Nephron progenitor cell (in vitro differentiated cells): ENCODE measurements around the gene RPL6.
"Not testable (repeated sequence)": the region's sequence is repeated elsewhere in the genome, so short reads cannot be mapped to it uniquely, and the experiment has no call there.

Experiments used
- DNase-seq: peaks from one replicate; pipeline ENCODE4 v3.0.0; 2021
- H3K27ac Mint-ChIP-seq: 2 replicates; pipeline ENCODE4 v1.8.0; 2021; ENCODE audit warnings: mild to moderate bottlenecking, moderate library complexity, mixed read lengths
- H3K27me3 Mint-ChIP-seq: 2 replicates; pipeline ENCODE4 v1.8.0; 2021; ENCODE audit warnings: mild to moderate bottlenecking, low read depth, mixed read lengths; ENCODE audit not compliant: poor library complexity
- H3K36me3 Mint-ChIP-seq: 2 replicates; pipeline ENCODE4 v1.8.0; 2021; ENCODE audit warnings: low read depth, mixed read lengths
- H3K4me1 Mint-ChIP-seq: 2 replicates; pipeline ENCODE4 v1.8.0; 2021; ENCODE audit warnings: mixed read lengths
- H3K4me3 Mint-ChIP-seq: 2 replicates; pipeline ENCODE4 v1.8.0; 2021; ENCODE audit warnings: mild to moderate bottlenecking, moderate library complexity, mixed read lengths
- H3K9me3 Mint-ChIP-seq: 2 replicates; pipeline ENCODE4 v1.8.0; 2021; ENCODE audit warnings: mild to moderate bottlenecking, moderate library complexity, mixed read lengths
- CTCF ChIP-seq: fragments of 200-600 bp; sonication (generic); IDR thresholded peaks from 2 replicates; pipeline ENCODE4 v1.5.0; 2021; ENCODE audit warnings: antibody characterized with exemption

The RPL6 gene

GRCh38 chr12:112401054-112401453, 8.4 kb downstream of the RPL6 start:
- Mint-ChIP-seq H3K4me3 (no peak overlapping the region), H3K27ac (no peak overlapping the region), H3K36me3 (peaks cover 20% of the 10 kb centered on the region), H3K9me3 (peaks cover 7% of the 10 kb centered on the region), H3K4me1 (no peaks in the 10 kb centered on the region), H3K27me3 (peaks cover 3% of the 10 kb centered on the region)
- TF ChIP-seq CTCF, result no peak
- no peak for DNase-seq

- H3K36me3 Mint-ChIP-seq, result no peaks in the 10 kb centered on the region
- no peak for DNase-seq
- no peak for TF ChIP-seq CTCF
Measured at GRCh38 chr12:112393328-112393727, 16.1 kb downstream of the RPL6 start.

GRCh38 chr12:112389922-112390654, 19.3 kb downstream of the RPL6 start:
- not testable (repeated sequence) for H3K36me3 Mint-ChIP-seq, DNase-seq, H3K4me3 Mint-ChIP-seq, H3K27ac Mint-ChIP-seq, H3K27me3 Mint-ChIP-seq
- Mint-ChIP-seq H3K4me1 (peaks cover 14% of the 10 kb centered on the region), H3K9me3 (peaks cover 10% of the 10 kb centered on the region)

More at GRCh38 chr12:112393328-112393727, 16.1 kb downstream of the RPL6 start:
- H3K9me3 Mint-ChIP-seq, result peaks cover 25% of the 10 kb centered on the region
- H3K4me1 Mint-ChIP-seq, result no peaks in the 10 kb centered on the region
- no peak overlapping the region for H3K27ac Mint-ChIP-seq
- H3K4me3 Mint-ChIP-seq, result no peak overlapping the region
- H3K27me3 Mint-ChIP-seq, result peaks cover 15% of the 10 kb centered on the region

DNA sequence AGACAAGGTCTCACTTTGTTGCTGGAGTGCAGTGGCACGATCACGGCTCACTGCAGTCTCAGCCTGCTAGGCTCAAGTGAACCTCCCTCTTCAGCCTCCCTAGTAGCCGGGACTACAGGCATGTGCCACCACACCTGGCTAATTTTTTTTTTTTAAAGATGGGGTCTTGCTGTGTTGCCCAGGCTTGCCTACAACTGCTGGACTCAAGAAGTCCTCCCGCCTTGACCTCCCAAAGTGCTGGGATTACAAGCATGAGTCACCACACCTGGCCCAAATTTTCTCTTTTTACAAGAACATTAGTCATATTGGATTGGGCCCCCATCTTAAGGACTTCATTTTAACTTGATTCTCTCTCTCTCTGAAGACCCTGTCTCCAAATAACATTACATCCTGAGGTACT, 20.2 kb downstream of the RPL6 start:
- TF ChIP-seq CTCF, result no peak
- peaks cover 5% of the 10 kb centered on the region for H3K9me3 Mint-ChIP-seq
- H3K27me3 Mint-ChIP-seq, result peaks cover 9% of the 10 kb centered on the region
- H3K27ac Mint-ChIP-seq, result no peak overlapping the region
- no peaks in the 10 kb centered on the region for H3K36me3 Mint-ChIP-seq
- H3K4me1 Mint-ChIP-seq, result peaks cover 14% of the 10 kb centered on the region
- no peak for DNase-seq
- H3K4me3 Mint-ChIP-seq, result no peak overlapping the region

DNA sequence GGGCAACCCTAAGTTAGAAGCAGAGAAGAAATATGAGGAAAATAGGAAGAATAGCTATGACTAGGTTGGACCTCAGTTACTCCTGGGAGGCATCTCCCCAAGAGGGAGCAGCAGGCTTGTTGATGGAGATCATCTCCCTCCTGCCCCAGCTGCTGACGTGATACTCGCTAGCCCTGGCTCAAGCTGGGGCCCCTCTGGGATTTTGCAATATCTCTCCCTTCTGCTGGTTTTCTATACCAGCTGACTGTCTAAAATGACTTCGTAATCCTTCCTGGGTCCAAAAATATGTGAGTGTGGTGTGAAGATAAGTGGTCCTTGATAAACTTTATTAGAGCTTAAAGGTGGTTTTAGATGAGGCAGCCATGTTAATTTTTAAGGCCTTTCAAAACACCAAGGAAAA, 22.7 kb downstream of the RPL6 start:
- peaks cover 5% of the 10 kb centered on the region for H3K9me3 Mint-ChIP-seq
- no peak overlapping the region for H3K27ac Mint-ChIP-seq
- H3K36me3 Mint-ChIP-seq, result no peaks in the 10 kb centered on the region
- no peak for TF ChIP-seq CTCF
- H3K4me1 Mint-ChIP-seq, result peaks cover 14% of the 10 kb centered on the region
- no peak for DNase-seq
- H3K4me3 Mint-ChIP-seq, result no peak overlapping the region
- peaks cover 4% of the 10 kb centered on the region for H3K27me3 Mint-ChIP-seq

GRCh38 chr12:112382866-112383265, 26.5 kb downstream of the RPL6 start:
- peak overlapping the region; percentile 79 for H3K4me3 Mint-ChIP-seq
- no peak overlapping the region for H3K27ac Mint-ChIP-seq
- no peak for TF ChIP-seq CTCF
- H3K4me1 Mint-ChIP-seq, result peaks cover 33% of the 10 kb centered on the region
- peaks cover 12% of the 10 kb centered on the region for H3K36me3 Mint-ChIP-seq
- peaks cover 4% of the 10 kb centered on the region for H3K27me3 Mint-ChIP-seq
- H3K9me3 Mint-ChIP-seq, result peaks cover 4% of the 10 kb centered on the region
- no peak for DNase-seq
